ENCODE measurements around the gene ELP1. TPM values are rescaled to one million over a fixed set of nuclear protein-coding genes. Genes with fewer than 3 reads are reported as not detected.

ELP1 gene, protein sequence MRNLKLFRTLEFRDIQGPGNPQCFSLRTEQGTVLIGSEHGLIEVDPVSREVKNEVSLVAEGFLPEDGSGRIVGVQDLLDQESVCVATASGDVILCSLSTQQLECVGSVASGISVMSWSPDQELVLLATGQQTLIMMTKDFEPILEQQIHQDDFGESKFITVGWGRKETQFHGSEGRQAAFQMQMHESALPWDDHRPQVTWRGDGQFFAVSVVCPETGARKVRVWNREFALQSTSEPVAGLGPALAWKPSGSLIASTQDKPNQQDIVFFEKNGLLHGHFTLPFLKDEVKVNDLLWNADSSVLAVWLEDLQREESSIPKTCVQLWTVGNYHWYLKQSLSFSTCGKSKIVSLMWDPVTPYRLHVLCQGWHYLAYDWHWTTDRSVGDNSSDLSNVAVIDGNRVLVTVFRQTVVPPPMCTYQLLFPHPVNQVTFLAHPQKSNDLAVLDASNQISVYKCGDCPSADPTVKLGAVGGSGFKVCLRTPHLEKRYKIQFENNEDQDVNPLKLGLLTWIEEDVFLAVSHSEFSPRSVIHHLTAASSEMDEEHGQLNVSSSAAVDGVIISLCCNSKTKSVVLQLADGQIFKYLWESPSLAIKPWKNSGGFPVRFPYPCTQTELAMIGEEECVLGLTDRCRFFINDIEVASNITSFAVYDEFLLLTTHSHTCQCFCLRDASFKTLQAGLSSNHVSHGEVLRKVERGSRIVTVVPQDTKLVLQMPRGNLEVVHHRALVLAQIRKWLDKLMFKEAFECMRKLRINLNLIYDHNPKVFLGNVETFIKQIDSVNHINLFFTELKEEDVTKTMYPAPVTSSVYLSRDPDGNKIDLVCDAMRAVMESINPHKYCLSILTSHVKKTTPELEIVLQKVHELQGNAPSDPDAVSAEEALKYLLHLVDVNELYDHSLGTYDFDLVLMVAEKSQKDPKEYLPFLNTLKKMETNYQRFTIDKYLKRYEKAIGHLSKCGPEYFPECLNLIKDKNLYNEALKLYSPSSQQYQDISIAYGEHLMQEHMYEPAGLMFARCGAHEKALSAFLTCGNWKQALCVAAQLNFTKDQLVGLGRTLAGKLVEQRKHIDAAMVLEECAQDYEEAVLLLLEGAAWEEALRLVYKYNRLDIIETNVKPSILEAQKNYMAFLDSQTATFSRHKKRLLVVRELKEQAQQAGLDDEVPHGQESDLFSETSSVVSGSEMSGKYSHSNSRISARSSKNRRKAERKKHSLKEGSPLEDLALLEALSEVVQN (N-terminal part only)
- total RNA-seq (10 to 100 TPM; 22.9 to 25.1 TPM), polyA plus RNA-seq (ENCODE audit: insufficient read length in 6 of 6) (10 to 100 TPM; 42.4 to 50.6 (median 45.2) TPM)
- long read RNA-seq, donor 1, full-length matches to known transcripts, result 1 of 1 reads
- long read RNA-seq, donor 1, partial matches to known transcripts, result 0 of 1 reads
- long read RNA-seq, donor 1, other reads (novel, unspliced or antisense), result 0 of 1 reads
- long read RNA-seq, donor 2, full-length matches to known transcripts, result 1 of 7 reads
- long read RNA-seq, donor 2, partial matches to known transcripts, result 6 of 7 reads
- long read RNA-seq, donor 2, other reads (novel, unspliced or antisense), result 0 of 7 reads
- long read RNA-seq, donor 3, full-length matches to known transcripts, result 1 of 1 reads
- long read RNA-seq, donor 3, partial matches to known transcripts, result 0 of 1 reads
- long read RNA-seq, donor 3, other reads (novel, unspliced or antisense), result 0 of 1 reads
- long read RNA-seq, donor 4, partial matches to known transcripts, result 4 of 4 reads
- long read RNA-seq, donor 4, other reads (novel, unspliced or antisense), result 0 of 4 reads
- long read RNA-seq, donor 5, full-length matches to known transcripts, result 1 of 1 reads
- long read RNA-seq, donor 5, partial matches to known transcripts, result 0 of 1 reads
- long read RNA-seq, donor 5, other reads (novel, unspliced or antisense), result 0 of 1 reads
- long read RNA-seq, donor 6, result 0 reads
- long read RNA-seq, donor 7, full-length matches to known transcripts, result 1 of 9 reads
- long read RNA-seq, donor 7, partial matches to known transcripts, result 8 of 9 reads
- long read RNA-seq, donor 7, other reads (novel, unspliced or antisense), result 0 of 9 reads
- long read RNA-seq, donor 8, partial matches to known transcripts, result 5 of 5 reads
- long read RNA-seq, donor 8, other reads (novel, unspliced or antisense), result 0 of 5 reads
- long read RNA-seq, donor 9, result 0 reads
- long read RNA-seq, donor 10, partial matches to known transcripts, result 1 of 1 reads
- long read RNA-seq, donor 10, other reads (novel, unspliced or antisense), result 0 of 1 reads
- long read RNA-seq, donor 11, full-length matches to known transcripts, result 1 of 6 reads
- long read RNA-seq, donor 11, partial matches to known transcripts, result 5 of 6 reads
- long read RNA-seq, donor 11, other reads (novel, unspliced or antisense), result 0 of 6 reads
- long read RNA-seq, donor 12, full-length matches to known transcripts, result 2 of 13 reads
- long read RNA-seq, donor 12, partial matches to known transcripts, result 11 of 13 reads
- long read RNA-seq, donor 12, other reads (novel, unspliced or antisense), result 0 of 13 reads

DNA sequence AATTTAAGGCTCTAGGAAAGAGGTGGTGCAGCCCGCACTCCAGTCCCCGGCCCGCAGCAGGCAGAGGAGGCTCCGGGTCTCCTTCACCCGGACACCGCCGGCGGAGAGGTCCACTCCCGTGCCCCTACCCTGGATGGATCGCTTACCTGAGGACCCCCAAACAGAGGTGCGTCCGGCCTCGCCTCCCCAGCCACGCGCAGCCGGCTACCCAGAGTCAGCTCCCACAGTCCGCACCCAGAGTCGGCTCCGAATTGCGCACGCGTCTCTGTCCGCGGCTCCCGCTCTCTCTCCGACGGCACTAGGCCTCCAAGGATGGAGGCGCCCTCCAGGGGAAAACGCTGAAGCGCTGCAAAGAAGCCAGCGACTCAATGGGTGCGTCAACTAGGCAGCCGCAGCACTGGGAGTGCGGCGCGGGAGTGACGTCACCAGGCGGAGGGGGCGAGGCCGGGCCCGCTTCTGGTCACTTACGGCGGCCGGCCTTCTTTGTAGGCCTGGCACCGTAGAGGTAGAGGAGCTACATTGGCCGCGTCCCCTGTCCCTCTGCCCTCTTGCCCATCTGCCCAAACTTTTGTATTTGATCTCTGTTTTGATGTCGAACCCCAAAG lies at the start of gene ELP1:
Gene ELP1 (minus strand): TSS at position 407 of the 605 bp plus-strand sequence. CDS start 2,978 bp downstream, outside the sequence.
- H3K27me3 ChIP-seq, result no peaks in the 10 kb centered on the region
- TF ChIP-seq, protein P1, sequence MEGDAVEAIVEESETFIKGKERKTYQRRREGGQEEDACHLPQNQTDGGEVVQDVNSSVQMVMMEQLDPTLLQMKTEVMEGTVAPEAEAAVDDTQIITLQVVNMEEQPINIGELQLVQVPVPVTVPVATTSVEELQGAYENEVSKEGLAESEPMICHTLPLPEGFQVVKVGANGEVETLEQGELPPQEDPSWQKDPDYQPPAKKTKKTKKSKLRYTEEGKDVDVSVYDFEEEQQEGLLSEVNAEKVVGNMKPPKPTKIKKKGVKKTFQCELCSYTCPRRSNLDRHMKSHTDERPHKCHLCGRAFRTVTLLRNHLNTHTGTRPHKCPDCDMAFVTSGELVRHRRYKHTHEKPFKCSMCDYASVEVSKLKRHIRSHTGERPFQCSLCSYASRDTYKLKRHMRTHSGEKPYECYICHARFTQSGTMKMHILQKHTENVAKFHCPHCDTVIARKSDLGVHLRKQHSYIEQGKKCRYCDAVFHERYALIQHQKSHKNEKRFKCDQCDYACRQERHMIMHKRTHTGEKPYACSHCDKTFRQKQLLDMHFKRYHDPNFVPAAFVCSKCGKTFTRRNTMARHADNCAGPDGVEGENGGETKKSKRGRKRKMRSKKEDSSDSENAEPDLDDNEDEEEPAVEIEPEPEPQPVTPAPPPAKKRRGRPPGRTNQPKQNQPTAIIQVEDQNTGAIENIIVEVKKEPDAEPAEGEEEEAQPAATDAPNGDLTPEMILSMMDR (IDR thresholded peaks at IDR 0.05), result peak in 1 of 2 donors; percentile 14
- H3K27ac ChIP-seq, result peak within 1 kb of the TSS; percentile 91 to 92
- peaks cover 0 to 28% of the 10 kb centered on the region in 2 donors for H3K36me3 ChIP-seq
- H3K4me3 ChIP-seq, result peak within 1 kb of the TSS; percentile 92 to 95
- ATAC-seq (peak; percentile 92), DNase-seq (peak; percentile 90 to 98 (median 94))
- intact Hi-C loops (cut with DNase I), result no loop called here
- H3K4me1 ChIP-seq, result peaks cover 8 to 29% of the 10 kb centered on the region in 2 donors
- H3K9me3 ChIP-seq, result no peaks in the 10 kb centered on the region

DNA sequence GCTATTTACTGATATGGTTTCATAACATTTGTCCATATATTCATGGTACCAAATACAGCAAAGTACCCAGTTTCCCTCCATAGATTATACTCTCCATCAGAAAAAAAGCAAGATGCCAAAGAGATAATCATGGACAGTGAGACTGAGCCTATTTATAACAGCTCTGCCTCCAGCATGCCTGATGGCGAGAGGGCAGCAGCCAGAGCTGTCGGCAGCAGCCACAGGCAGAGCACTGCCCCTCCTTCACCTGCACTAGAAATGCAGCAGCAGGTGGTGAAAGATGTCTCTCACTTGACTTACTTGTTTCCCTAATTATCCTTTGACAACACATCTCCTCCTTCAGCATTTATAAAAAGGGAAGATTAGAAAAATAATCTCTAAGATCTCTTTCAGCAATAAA lies 47.0 kb upstream of the ELP1 start:
- intact Hi-C loops (cut with DNase I), result no loop called here
- Histone ChIP-seq H3K36me3 (peaks cover 0 to 9% of the 10 kb centered on the region in 2 donors), H3K27ac (no peak overlapping the region), H3K27me3 (no peaks in the 10 kb centered on the region), H3K4me3 (no peak overlapping the region), H3K4me1 (no peaks in the 10 kb centered on the region), H3K9me3 (no peaks in the 10 kb centered on the region)
- DNase-seq (no peak), ATAC-seq (no peak)
- TF ChIP-seq, protein P1 (IDR thresholded peaks at IDR 0.05), result no peak

DNA sequence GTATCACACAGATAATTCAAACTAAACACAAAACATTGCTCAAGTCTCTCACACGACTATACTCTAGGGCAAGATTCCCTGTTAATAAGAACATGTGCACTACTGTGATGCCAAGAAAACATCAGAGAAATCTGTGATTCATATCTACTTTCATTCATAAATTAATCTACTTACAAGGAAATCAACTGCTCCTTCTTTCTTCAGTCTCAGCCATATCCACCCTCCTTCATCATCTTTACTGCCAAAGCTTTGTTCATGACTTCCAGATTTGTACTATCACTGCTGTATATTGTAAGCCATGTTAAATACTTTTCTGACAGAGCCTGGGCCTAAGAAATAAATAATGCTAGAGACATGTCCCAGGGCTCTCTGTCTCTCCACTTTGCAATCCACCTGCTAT lies 44.3 kb upstream of the ELP1 start:
- Histone ChIP-seq H3K27ac (no peak overlapping the region), H3K36me3 (peaks cover 0 to 9% of the 10 kb centered on the region in 2 donors), H3K4me1 (no peaks in the 10 kb centered on the region), H3K4me3 (no peak overlapping the region), H3K27me3 (no peaks in the 10 kb centered on the region), H3K9me3 (no peaks in the 10 kb centered on the region)
- ATAC-seq, result no peak
- DNase-seq, result peak in 1 of 4 donors; percentile 22
- intact Hi-C loops (cut with DNase I), result no loop called here
- TF ChIP-seq, protein P1 (IDR thresholded peaks at IDR 0.05), result no peak
